GM06990 (cell line): ENCODE results near the gene RNF182.

Experiments
- DNase-seq: peaks from one replicate; pipeline ENCODE4 v3.0.0-alpha.2; 2011; ENCODE audit not compliant: insufficient read length; ENCODE audit errors: extremely low read depth
- H3K27me3 ChIP-seq: replicated peaks from 2 replicates; pipeline ENCODE4 v1.6.0; 2011; ENCODE audit warnings: low read length; ENCODE audit not compliant: control insufficient read depth, insufficient read depth
- H3K36me3 ChIP-seq: 2 replicates; pipeline ENCODE4 v1.5.1; 2011; ENCODE audit warnings: low read length; ENCODE audit not compliant: control insufficient read depth, insufficient read depth
- H3K4me3 ChIP-seq: replicated peaks from 2 replicates; pipeline ENCODE4 v1.5.1; 2011; ENCODE audit warnings: low read depth, mild to moderate bottlenecking, control low read depth, low read length
- TF ChIP-seq, protein P1 (sequence below): IDR thresholded peaks from 2 replicates; pipeline ENCODE4 v1.5.1; 2011; ENCODE audit warnings: low read length, control low read depth, mild to moderate bottlenecking, inconsistent platforms; ENCODE audit not compliant: insufficient read depth, poor library complexity, severe bottlenecking

The RNF182 gene

GRCh38 chr6:13978787-13979186, 54.0 kb downstream of the RNF182 start:
- Histone ChIP-seq H3K27me3 (no peaks in the 10 kb centered on the region), H3K4me3 (no peak overlapping the region), H3K36me3 (no peaks in the 10 kb centered on the region)
- TF ChIP-seq, protein P1, sequence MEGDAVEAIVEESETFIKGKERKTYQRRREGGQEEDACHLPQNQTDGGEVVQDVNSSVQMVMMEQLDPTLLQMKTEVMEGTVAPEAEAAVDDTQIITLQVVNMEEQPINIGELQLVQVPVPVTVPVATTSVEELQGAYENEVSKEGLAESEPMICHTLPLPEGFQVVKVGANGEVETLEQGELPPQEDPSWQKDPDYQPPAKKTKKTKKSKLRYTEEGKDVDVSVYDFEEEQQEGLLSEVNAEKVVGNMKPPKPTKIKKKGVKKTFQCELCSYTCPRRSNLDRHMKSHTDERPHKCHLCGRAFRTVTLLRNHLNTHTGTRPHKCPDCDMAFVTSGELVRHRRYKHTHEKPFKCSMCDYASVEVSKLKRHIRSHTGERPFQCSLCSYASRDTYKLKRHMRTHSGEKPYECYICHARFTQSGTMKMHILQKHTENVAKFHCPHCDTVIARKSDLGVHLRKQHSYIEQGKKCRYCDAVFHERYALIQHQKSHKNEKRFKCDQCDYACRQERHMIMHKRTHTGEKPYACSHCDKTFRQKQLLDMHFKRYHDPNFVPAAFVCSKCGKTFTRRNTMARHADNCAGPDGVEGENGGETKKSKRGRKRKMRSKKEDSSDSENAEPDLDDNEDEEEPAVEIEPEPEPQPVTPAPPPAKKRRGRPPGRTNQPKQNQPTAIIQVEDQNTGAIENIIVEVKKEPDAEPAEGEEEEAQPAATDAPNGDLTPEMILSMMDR, result no peak
- DNase-seq, result no peak

DNA sequence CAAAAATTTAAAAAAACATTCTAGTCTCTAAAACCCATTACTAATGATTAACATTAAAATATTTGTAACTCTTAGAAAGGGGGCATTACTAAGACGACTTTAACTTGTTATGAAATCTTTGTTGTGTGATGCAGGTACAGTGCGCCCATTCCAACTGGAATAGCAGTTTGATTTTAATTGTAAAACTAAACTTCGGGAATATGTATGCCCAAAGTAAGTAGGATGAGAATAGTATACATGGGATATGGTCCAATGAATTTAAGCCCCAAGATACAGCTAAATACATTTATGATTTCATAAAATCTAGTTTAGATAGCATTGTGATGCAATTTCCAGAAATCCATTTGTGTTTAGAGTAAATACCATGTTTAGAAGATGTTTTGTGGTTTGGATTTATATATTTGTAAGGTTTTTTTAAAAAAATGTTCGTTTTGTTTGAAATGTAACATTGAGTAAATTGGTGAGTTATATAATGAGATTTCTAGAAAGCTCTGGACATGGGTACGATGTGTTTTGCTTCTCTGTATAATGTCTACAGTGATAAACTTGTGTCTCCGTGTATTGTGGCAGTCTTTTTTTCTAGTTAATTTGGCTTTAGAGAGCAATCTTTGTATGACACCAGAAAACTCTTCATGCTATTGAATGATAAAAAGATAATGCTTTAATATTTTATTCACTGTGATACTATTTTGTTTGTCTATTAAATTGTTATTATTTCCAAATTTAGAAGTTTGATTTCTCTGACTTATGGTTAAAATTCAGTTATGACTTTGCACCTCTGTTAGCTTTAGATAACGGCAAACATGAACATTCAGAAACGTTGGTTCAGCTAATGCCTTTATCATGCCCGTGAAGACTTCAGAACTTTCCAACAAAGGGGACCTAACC, 54.8 kb downstream of the RNF182 start:
- H3K27me3 ChIP-seq, result no peaks in the 10 kb centered on the region
- H3K4me3 ChIP-seq, result no peak overlapping the region
- H3K36me3 ChIP-seq, result no peaks in the 10 kb centered on the region
- no peak for DNase-seq
- TF ChIP-seq, protein P1, result no peak

DNA sequence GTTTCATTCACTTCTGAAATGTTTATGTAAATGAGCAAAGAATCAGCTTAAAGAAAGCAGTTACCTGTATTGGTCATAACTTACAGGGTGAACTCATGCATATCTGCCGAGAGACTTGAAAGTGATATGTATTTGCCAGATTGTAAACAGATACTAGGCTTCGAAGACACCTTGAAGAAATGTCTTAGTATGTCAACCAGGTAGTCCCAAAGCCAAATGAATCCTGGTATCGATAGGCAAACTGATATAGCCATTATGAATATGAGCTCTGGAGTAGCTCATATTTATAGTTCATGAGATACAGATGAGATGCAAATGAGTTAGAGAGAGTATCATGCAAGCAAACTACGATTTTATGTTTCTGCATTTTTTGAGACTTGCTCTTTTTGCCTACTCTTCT, 55.8 kb downstream of the RNF182 start:
- Histone ChIP-seq H3K4me3 (no peak overlapping the region), H3K27me3 (no peaks in the 10 kb centered on the region), H3K36me3 (no peaks in the 10 kb centered on the region)
- TF ChIP-seq, protein P1, result no peak
- no peak for DNase-seq

DNA sequence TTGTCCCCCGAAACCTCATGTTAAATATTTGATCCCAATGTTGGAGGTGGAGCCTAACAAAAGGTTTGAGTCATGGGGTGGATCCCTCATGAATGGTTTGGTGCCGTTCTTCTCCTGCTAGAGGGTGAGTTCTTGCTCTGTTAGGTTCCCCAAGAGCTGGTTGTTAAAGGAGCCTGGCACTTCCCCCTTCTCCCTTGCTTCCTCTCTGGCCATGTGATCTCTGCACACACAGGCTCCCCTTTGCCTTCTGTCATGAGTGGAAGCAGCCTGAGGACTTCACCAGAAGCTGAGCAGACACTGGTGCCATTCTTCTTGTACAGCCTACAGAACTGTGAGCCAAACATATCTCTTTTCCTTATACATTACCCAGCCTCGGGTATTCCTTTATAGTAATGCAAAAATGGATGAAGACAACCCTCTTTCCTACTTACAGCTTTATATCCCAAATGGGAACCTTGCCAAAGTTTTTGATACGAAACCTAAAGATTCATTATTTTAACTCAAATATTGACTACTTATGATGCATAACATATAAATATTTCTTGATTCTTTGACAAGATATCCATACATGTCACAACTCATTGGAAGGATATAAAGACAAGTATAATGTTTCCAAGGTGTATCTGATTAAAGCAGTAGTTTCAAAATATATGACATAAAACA, 61.0 kb downstream of the RNF182 start:
- Histone ChIP-seq H3K27me3 (peaks cover 3% of the 10 kb centered on the region; the same call in 1 of the 2 replicates), H3K36me3 (no peaks in the 10 kb centered on the region), H3K4me3 (no peak overlapping the region)
- TF ChIP-seq, protein P1, result no peak
- no peak for DNase-seq

- H3K27me3 ChIP-seq, result peaks cover 3% of the 10 kb centered on the region; the same call in 1 of the 2 replicates
- TF ChIP-seq, protein P1, result no peak
- no peak overlapping the region for H3K4me3 ChIP-seq
- no peaks in the 10 kb centered on the region for H3K36me3 ChIP-seq
- DNase-seq, result no peak
Observed at GRCh38 chr6:13986700-13987399, 62.1 kb downstream of the RNF182 start.
